Testis (tissue), 2 donors: ENCODE results near the gene ODAPH.

ENCODE experiments used
- CTCF ChIP-seq, 3 experiments: fragments of 450-650 bp in 2 of 3; fragments of 200-600 bp in 1 of 3; sonication (generic) in 1 of 3; IDR thresholded peaks; one replicate each; pipeline ENCODE4 v1.5.1; 2016 to 2019; ENCODE audit warnings: antibody characterized with exemption in 3 of 3, mild to moderate bottlenecking in 2 of 3, moderate library complexity in 1 of 3
- POLR2A ChIP-seq: fragments of 450-650 bp; IDR thresholded peaks from one replicate; pipeline ENCODE4 v1.6.1; 2017; ENCODE audit warnings: antibody characterized with exemption, mild to moderate bottlenecking, moderate library complexity

DNA sequence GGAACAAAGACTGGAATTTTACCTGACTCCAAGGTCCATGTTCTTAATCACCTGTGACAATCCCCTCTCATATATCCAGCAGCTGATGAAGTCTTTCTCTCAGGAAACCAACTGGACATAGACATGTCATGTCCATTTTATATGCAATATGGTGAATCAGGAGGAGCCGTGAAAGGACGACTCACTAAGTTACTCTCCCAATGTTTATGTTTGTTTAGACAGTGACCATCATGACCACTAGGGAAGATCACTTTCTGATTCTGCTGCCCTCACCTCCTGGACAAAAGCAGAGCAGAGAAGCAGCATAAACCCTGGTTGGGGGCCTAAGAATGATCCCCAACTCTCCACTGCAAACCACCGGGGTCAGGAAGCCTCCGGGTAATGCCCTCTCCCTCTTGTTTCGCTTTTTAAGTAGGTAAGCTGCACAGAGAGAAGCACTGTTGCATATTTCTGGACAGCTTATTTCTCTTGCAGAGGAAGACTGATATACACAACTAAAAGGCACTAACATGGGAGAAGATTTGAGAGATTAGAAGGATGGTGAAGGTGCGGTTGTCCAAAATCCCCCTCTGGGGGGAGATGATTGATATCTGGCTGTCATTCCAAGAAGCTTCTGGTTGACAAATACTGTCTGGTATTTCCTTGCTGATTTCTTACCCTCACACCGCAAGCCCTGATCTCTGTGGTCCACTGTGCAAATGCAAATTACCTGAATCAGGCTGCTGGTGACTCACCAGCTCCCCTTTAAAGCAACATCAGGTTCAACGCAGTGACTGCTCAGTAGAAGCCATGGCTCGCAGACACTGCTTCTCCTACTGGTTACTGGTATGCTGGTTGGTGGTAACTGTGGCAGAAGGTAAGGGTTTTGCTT is at the start of gene ODAPH:
- TF ChIP-seq CTCF (IDR thresholded peaks at IDR 0.05) (no peak), POLR2A (no peak)
